Transverse colon (tissue), 4 donors: Measurements from ENCODE around the gene USP34. TPM values are rescaled to one million over a fixed set of nuclear protein-coding genes. Genes with fewer than 3 reads are reported as not detected.

Experiments used
- DNase-seq: peaks from one replicate; pipeline ENCODE4 v3.0.0-alpha.2; 2019
- H3K27ac ChIP-seq, 4 donors: fragments of 200-600 bp; sonication (generic); 2 replicates each; pipeline ENCODE4 v1.5.1; 2016 to 2018; ENCODE audit warnings: inconsistent platforms in 4 of 4
- H3K27me3 ChIP-seq: fragments of 200-600 bp; sonication (generic); 2 replicates; pipeline ENCODE4 v1.5.1; 2017; ENCODE audit warnings: inconsistent platforms
- H3K36me3 ChIP-seq, 4 donors: fragments of 200-600 bp; sonication (generic); 2 replicates each; pipeline ENCODE4 v1.5.1; 2017 to 2019; ENCODE audit warnings: inconsistent platforms in 4 of 4
- H3K4me1 ChIP-seq, 4 donors: fragments of 200-600 bp; sonication (generic); 2 replicates each; pipeline ENCODE4 v1.5.1; 2017 to 2020; ENCODE audit warnings: inconsistent platforms in 4 of 4
- H3K4me3 ChIP-seq, 4 donors: fragments of 200-600 bp; sonication (generic); 1 replicate in 1 of 4; 2 replicates in 3 of 4; pipeline versions ENCODE4 v1.5.1 to v1.6.1; 2017 to 2019; ENCODE audit warnings: inconsistent platforms in 4 of 4
- H3K9me3 ChIP-seq, 2 donors: fragments of 200-600 bp; sonication (generic); 2 replicates each; pipeline ENCODE4 v1.5.1; 2017 to 2019; ENCODE audit warnings: inconsistent platforms in 2 of 2
- EP300 ChIP-seq: sonication (generic); formaldehyde crosslinking; IDR thresholded peaks from one replicate; pipeline ENCODE4 v1.6.1; 2017; ENCODE audit warnings: antibody characterized with exemption, low read depth
- POLR2A ChIP-seq: fragments of 450-650 bp; IDR thresholded peaks from one replicate; pipeline ENCODE4 v1.6.1; 2016; ENCODE audit warnings: antibody characterized with exemption, mild to moderate bottlenecking, moderate library complexity
- POLR2AphosphoS5 ChIP-seq, 3 donors: sonication (generic); formaldehyde crosslinking; IDR thresholded peaks; one replicate each; pipeline ENCODE4 v1.6.1; 2016; ENCODE audit warnings: antibody characterized with exemption in 3 of 3
- WGBS, 2 donors: methylation state at CpG; one replicate each; pipeline ENCODE4 v1.1.5; 2018; ENCODE audit warnings: low coverage in 1 of 2; 5-methylcytosine and 5-hydroxymethylcytosine counted together
- in situ Hi-C, 4 donors: fragments of 200-750 bp; cut with MboI; loops; one replicate each; pipeline versions ENCODE4 v1.15.0 to v1.15.1; 2017; ENCODE audit warnings: low sequenced_read_pairs in 3 of 4, low pct_ligation_motif_present in 1 of 4, low pct_unique_long_range_greater_than_20kb in 1 of 4
- intact Hi-C: fragments of 100-400 bp; cut with DNase I; formaldehyde crosslinking; loops from one replicate; pipeline ENCODE4 v1.15.1; 2023; ENCODE audit warnings: low total_unique reads
- total RNA-seq, 4 donors: library from RNA; depleted of rRNA; stranded (reverse); fragments of >200 nt; gene quantifications; one replicate each; pipeline ENCODE4 v1.1.0, GENCODE V29; 2016
- TF ChIP-seq, protein P1 (sequence below), 5 experiments: fragments of 200-600 bp in 3 of 5; fragments of 450-650 bp in 2 of 5; sonication (generic) in 3 of 5; IDR thresholded peaks; 1 replicate in 2 of 5; 2 replicates in 3 of 5; pipeline ENCODE4 v1.5.1; 2016 to 2017; ENCODE audit warnings: antibody characterized with exemption in 5 of 5, inconsistent platforms in 3 of 5, mild to moderate bottlenecking in 2 of 5, moderate library complexity in 1 of 5

The USP34 gene
- total RNA-seq, 4 donors from 2014 or later = 103 to 181 (median 115) TPM

DNA sequence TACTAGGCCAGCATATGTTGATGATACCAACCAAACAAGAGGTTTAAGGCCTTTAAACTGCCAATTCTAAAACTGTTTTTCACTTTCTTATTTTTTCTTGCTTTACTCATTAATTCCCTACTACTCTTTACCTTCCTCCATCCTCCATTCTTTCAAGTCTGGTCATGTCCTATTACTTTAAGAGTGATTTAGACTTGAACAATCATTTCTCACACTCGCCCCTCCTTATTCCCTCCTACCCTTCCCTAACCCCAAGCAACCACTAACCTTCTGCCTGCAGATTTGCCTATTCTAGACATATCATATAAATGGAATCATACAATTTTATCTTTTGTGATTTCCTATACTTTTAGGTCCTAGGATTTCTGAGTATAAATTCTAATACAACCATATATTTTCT lies 127.7 kb downstream of the USP34 start:
- H3K27ac ChIP-seq = no peak overlapping the region
- no peak for TF ChIP-seq EP300
- TF ChIP-seq, protein P1, sequence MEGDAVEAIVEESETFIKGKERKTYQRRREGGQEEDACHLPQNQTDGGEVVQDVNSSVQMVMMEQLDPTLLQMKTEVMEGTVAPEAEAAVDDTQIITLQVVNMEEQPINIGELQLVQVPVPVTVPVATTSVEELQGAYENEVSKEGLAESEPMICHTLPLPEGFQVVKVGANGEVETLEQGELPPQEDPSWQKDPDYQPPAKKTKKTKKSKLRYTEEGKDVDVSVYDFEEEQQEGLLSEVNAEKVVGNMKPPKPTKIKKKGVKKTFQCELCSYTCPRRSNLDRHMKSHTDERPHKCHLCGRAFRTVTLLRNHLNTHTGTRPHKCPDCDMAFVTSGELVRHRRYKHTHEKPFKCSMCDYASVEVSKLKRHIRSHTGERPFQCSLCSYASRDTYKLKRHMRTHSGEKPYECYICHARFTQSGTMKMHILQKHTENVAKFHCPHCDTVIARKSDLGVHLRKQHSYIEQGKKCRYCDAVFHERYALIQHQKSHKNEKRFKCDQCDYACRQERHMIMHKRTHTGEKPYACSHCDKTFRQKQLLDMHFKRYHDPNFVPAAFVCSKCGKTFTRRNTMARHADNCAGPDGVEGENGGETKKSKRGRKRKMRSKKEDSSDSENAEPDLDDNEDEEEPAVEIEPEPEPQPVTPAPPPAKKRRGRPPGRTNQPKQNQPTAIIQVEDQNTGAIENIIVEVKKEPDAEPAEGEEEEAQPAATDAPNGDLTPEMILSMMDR (IDR thresholded peaks at IDR 0.05) = no peak
- TF ChIP-seq POLR2A = no peak
- TF ChIP-seq POLR2AphosphoS5 (IDR thresholded peaks at IDR 0.05) = no peak
- H3K9me3 ChIP-seq = no peaks in the 10 kb centered on the region
- in situ Hi-C loops = no loop called here
- intact Hi-C loops = no loop called here
- no peaks in the 10 kb centered on the region for H3K4me1 ChIP-seq
- peaks cover 0 to 40% (median 21%) of the 10 kb centered on the region in 4 donors for H3K36me3 ChIP-seq
- no peak overlapping the region for H3K4me3 ChIP-seq
- no peak for DNase-seq
- no peaks in the 10 kb centered on the region for H3K27me3 ChIP-seq
- 100% methylated on average over 1 of the region's 1 CpG for WGBS, 2 donors

DNA sequence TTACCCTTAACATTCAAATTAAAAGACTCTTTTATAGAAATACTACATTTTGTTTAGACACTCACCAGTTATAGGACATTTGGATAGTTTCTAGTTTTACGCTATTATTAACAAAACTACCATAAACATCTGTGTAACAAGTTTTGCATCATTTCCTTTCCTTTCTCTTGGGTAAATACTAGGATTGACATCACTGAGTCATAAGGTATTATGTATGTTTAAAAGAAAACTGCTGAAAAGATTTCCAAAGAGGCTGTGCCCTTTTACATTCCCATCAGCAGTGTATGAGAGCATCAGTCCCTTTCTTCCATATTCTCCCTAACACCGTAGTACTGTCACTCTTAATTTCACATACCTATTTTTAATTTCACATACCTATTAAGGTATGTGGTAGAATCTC lies 130.6 kb downstream of the USP34 start:
- Histone ChIP-seq H3K36me3 (peaks cover 0 to 27% (median 12%) of the 10 kb centered on the region in 4 donors), H3K27ac (no peak overlapping the region), H3K4me1 (no peaks in the 10 kb centered on the region), H3K27me3 (no peaks in the 10 kb centered on the region), H3K4me3 (no peak overlapping the region), H3K9me3 (no peaks in the 10 kb centered on the region)
- intact Hi-C loops (no loop called here), in situ Hi-C loops (no loop called here)
- no peak for DNase-seq
- WGBS, 2 donors = 89 to 93% methylated on average over 2 of the region's 2 CpGs
- TF ChIP-seq, protein P1 (IDR thresholded peaks at IDR 0.05) = no peak
- TF ChIP-seq POLR2A = no peak
- TF ChIP-seq POLR2AphosphoS5 (IDR thresholded peaks at IDR 0.05) = no peak
- no peak for TF ChIP-seq EP300

DNA sequence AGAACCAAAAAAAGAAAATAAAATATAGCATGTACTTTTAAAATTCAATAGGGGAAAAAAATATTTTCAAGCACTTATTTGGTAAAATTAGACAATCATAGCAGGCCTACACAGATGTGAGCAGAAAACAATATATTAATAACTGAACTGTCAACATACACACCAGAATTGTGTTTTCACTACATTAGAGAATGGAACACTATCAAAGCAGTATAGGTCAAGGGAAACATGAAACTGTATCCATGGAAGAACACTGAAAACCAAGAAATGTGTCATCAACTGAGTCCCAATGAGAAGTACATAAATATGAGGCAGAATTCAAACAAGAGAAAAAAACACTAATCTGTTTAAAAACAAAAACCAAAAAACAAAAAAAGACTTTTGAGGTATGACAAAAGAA lies 132.4 kb downstream of the USP34 start:
- H3K4me3 ChIP-seq = no peak overlapping the region
- in situ Hi-C loops = no loop called here
- H3K27ac ChIP-seq = no peak overlapping the region
- intact Hi-C loops = no loop called here
- TF ChIP-seq EP300 (no peak), POLR2A (no peak), POLR2AphosphoS5 (IDR thresholded peaks at IDR 0.05) (no peak)
- TF ChIP-seq, protein P1 (IDR thresholded peaks at IDR 0.05) = no peak
- no peaks in the 10 kb centered on the region for H3K9me3 ChIP-seq
- no peaks in the 10 kb centered on the region for H3K4me1 ChIP-seq
- H3K36me3 ChIP-seq = peaks cover 0 to 23% (median 8%) of the 10 kb centered on the region in 4 donors
- no peak for DNase-seq
- no peaks in the 10 kb centered on the region for H3K27me3 ChIP-seq

DNA sequence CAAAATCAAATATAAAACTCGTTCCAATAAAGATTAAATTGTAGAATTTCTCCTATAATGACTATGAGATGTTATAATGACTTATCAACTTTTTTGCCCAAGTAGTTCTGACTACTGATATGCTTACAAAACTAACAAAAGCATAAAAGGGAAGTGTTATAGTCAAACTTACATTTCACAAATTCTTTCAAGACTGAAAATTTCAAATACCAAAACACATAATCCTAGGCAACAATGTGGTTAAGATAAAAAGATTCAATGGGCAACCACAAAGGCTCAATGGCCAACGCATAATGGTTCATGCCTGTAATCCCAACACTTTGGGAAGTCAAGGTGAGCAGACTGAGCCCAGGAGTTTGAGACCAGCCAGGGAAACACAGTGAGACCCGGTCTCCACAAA lies 135.7 kb downstream of the USP34 start:
- 91 to 95% methylated on average over 1 to 3 of the region's 3 CpGs for WGBS, 2 donors
- H3K4me3 ChIP-seq = no peak overlapping the region
- intact Hi-C loops (no loop called here), in situ Hi-C loops (no loop called here)
- DNase-seq = no peak
- no peaks in the 10 kb centered on the region for H3K27me3 ChIP-seq
- H3K4me1 ChIP-seq = no peaks in the 10 kb centered on the region
- peaks cover 0 to 17% (median 8%) of the 10 kb centered on the region in 4 donors for H3K36me3 ChIP-seq
- no peak for TF ChIP-seq POLR2AphosphoS5 (IDR thresholded peaks at IDR 0.05)
- TF ChIP-seq, protein P1 (IDR thresholded peaks at IDR 0.05) = no peak
- H3K9me3 ChIP-seq = no peaks in the 10 kb centered on the region
- no peak overlapping the region for H3K27ac ChIP-seq
